H9 (cell line): Measurements from ENCODE around the gene SOBP. TPM values are rescaled to one million over a fixed set of nuclear protein-coding genes. Genes with fewer than 3 reads are reported as not detected.

Experiments used
- DNase-seq: peaks from one replicate; pipeline ENCODE4 v3.0.0-alpha.2; 2017
- H2AFZ ChIP-seq: one replicate; pipeline ENCODE4 v1.6.1; 2013; ENCODE audit warnings: mild to moderate bottlenecking, low read length, control low read depth, moderate library complexity
- H2AK5ac ChIP-seq: 2 replicates; pipeline ENCODE4 v1.6.1; 2013; ENCODE audit warnings: low read length, control low read depth, mixed read lengths; ENCODE audit not compliant: insufficient read length
- H2BK120ac ChIP-seq: one replicate; pipeline ENCODE4 v1.6.1; 2013; ENCODE audit warnings: low read depth, mild to moderate bottlenecking, low read length, control low read depth, inconsistent platforms; ENCODE audit not compliant: poor library complexity, severe bottlenecking
- H2BK12ac ChIP-seq: 2 replicates; pipeline ENCODE4 v1.6.1; 2013; ENCODE audit warnings: low read length, control low read depth, mixed read lengths, low read depth; ENCODE audit not compliant: insufficient read length
- H2BK15ac ChIP-seq: 2 replicates; pipeline ENCODE4 v1.6.1; 2013; ENCODE audit warnings: low read depth, low read length, control low read depth
- H2BK20ac ChIP-seq: one replicate; pipeline ENCODE4 v1.6.1; 2013; ENCODE audit warnings: low read depth, mild to moderate bottlenecking, low read length, control low read depth, inconsistent platforms; ENCODE audit not compliant: poor library complexity, severe bottlenecking
- H2BK5ac ChIP-seq: 2 replicates; pipeline ENCODE4 v1.6.1; 2013; ENCODE audit warnings: low read length, control low read depth, mixed read lengths; ENCODE audit not compliant: insufficient read length
- H3K14ac ChIP-seq: 2 replicates; pipeline ENCODE4 v1.6.1; 2013; ENCODE audit warnings: low read length, control low read depth; ENCODE audit not compliant: insufficient read depth
- H3K18ac ChIP-seq: 2 replicates; pipeline ENCODE4 v1.6.1; 2013; ENCODE audit warnings: low read depth, mild to moderate bottlenecking, mixed read lengths, low read length, control low read depth; ENCODE audit not compliant: insufficient read length
- H3K23ac ChIP-seq: 2 replicates; pipeline ENCODE4 v1.6.1; 2013; ENCODE audit warnings: low read length, control low read depth, mixed read lengths, low read depth; ENCODE audit not compliant: insufficient read length
- H3K23me2 ChIP-seq: 2 replicates; pipeline ENCODE4 v1.6.1; 2013; ENCODE audit warnings: low read depth, mild to moderate bottlenecking, mixed read lengths, low read length, control low read depth; ENCODE audit not compliant: insufficient read length, poor library complexity, severe bottlenecking
- H3K27ac ChIP-seq: 2 replicates; pipeline ENCODE4 v1.5.1; 2013; ENCODE audit warnings: low read length, control low read depth, mixed read lengths, low read depth; ENCODE audit not compliant: insufficient read length
- H3K27me3 ChIP-seq: 2 replicates; pipeline ENCODE4 v1.6.1; 2013; ENCODE audit warnings: low read length, control low read depth, inconsistent platforms; ENCODE audit not compliant: insufficient read depth
- H3K4ac ChIP-seq: 2 replicates; pipeline ENCODE4 v1.6.1; 2013; ENCODE audit warnings: low read depth, mild to moderate bottlenecking, control low read depth, inconsistent platforms, low read length, moderate library complexity
- H3K4me1 ChIP-seq: 2 replicates; pipeline ENCODE4 v1.6.1; 2013; ENCODE audit warnings: low read length, control low read depth, inconsistent platforms; ENCODE audit not compliant: insufficient read depth
- H3K4me2 ChIP-seq: 2 replicates; pipeline ENCODE4 v1.6.1; 2013; ENCODE audit warnings: low read length, control low read depth, mixed read lengths; ENCODE audit not compliant: insufficient read length, insufficient read depth
- H3K56ac ChIP-seq: 2 replicates; pipeline ENCODE4 v1.6.1; 2013; ENCODE audit warnings: low read depth, mild to moderate bottlenecking, mixed read lengths, low read length, control low read depth; ENCODE audit not compliant: insufficient read length
- H3K79me1 ChIP-seq: 2 replicates; pipeline ENCODE4 v1.6.1; 2013; ENCODE audit warnings: low read depth, mild to moderate bottlenecking, moderate library complexity, low read length, control low read depth, inconsistent platforms; ENCODE audit not compliant: insufficient read depth, poor library complexity, severe bottlenecking
- H3K79me2 ChIP-seq: 2 replicates; pipeline ENCODE4 v1.6.1; 2013; ENCODE audit warnings: low read length, control low read depth, inconsistent platforms; ENCODE audit not compliant: insufficient read depth
- H3K9ac ChIP-seq: 2 replicates; pipeline ENCODE4 v1.6.1; 2013; ENCODE audit warnings: low read length, control low read depth, mixed read lengths; ENCODE audit not compliant: insufficient read length; ENCODE audit errors: extremely low read depth
- H3K9me3 ChIP-seq: one replicate; pipeline ENCODE4 v1.6.1; 2013; ENCODE audit warnings: low read depth, low read length, inconsistent platforms; ENCODE audit not compliant: control insufficient read depth
- H3T11ph ChIP-seq: one replicate; pipeline ENCODE4 v1.6.1; 2013; ENCODE audit warnings: mild to moderate bottlenecking, low read length, control low read depth, inconsistent platforms
- H4K20me1 ChIP-seq: one replicate; pipeline ENCODE4 v1.6.1; 2013; ENCODE audit not compliant: control insufficient read depth, insufficient read length, insufficient read depth
- H4K5ac ChIP-seq: 2 replicates; pipeline ENCODE4 v1.6.1; 2013; ENCODE audit warnings: low read depth, mild to moderate bottlenecking, mixed read lengths, low read length, control low read depth; ENCODE audit not compliant: insufficient read length
- H4K8ac ChIP-seq: replicated peaks from 2 replicates; pipeline ENCODE4 v1.6.1; 2013; ENCODE audit warnings: low read length, control low read depth, mixed read lengths, low read depth; ENCODE audit not compliant: insufficient read length
- H4K91ac ChIP-seq: 2 replicates; pipeline ENCODE4 v1.6.1; 2013; ENCODE audit warnings: low read depth, mild to moderate bottlenecking, moderate library complexity, mixed read lengths, low read length, control low read depth; ENCODE audit not compliant: insufficient read length
- H3K27ac Mint-ChIP-seq, 3 experiments: 2 replicates in 2 of 3; 3 replicates in 1 of 3; pipeline ENCODE4 v1.8.0; 2020 to 2021; ENCODE audit warnings: mixed read lengths in 3 of 3, mild to moderate bottlenecking in 1 of 3, moderate library complexity in 1 of 3
- H3K27me3 Mint-ChIP-seq: 2 replicates; pipeline ENCODE4 v1.8.0; 2021; ENCODE audit warnings: low read depth, mild to moderate bottlenecking, moderate library complexity, mixed read lengths
- H3K36me3 Mint-ChIP-seq, 3 experiments: 2 replicates in 2 of 3; 3 replicates in 1 of 3; pipeline ENCODE4 v1.8.0; 2020 to 2021; ENCODE audit warnings: low read depth in 3 of 3, mixed read lengths in 3 of 3; ENCODE audit not compliant: insufficient read depth in 1 of 3
- H3K4me1 Mint-ChIP-seq, 2 experiments: 2 replicates each; pipeline ENCODE4 v1.8.0; 2020; ENCODE audit warnings: mixed read lengths in 2 of 2
- H3K4me3 Mint-ChIP-seq, 2 experiments: 2 replicates in 1 of 2; 3 replicates in 1 of 2; pipeline ENCODE4 v1.8.0; 2020 to 2021; ENCODE audit warnings: mild to moderate bottlenecking in 2 of 2, mixed read lengths in 2 of 2, moderate library complexity in 1 of 2
- H3K9me3 Mint-ChIP-seq, 2 experiments: 2 replicates in 1 of 2; 3 replicates in 1 of 2; pipeline ENCODE4 v1.8.0; 2020; ENCODE audit warnings: mild to moderate bottlenecking in 2 of 2, mixed read lengths in 2 of 2, moderate library complexity in 1 of 2
- WGBS: extraction: QIAGEN DNeasy Blood & Tissue Kit; methylation state at CpG from one replicate; pipeline ENCODE4 v1.1.7; 2013; ENCODE audit warnings: missing lambda C conversion rate, low lambda C conversion rate, mixed read lengths; ENCODE audit not compliant: insufficient read length; ENCODE audit errors: extremely low coverage; 5-methylcytosine and 5-hydroxymethylcytosine counted together
- total RNA-seq: library from RNA; stranded (reverse); gene quantifications from 2 replicates; pipeline ENCODE4 v1.2.1, GENCODE V29; 2021
- TF ChIP-seq, protein P1 (sequence below): fragments of 200-600 bp; sonication (generic); conservative IDR thresholded peaks from 3 replicates; pipeline ENCODE4 v1.8.0; 2021; ENCODE audit warnings: antibody characterized with exemption, mild to moderate bottlenecking

SOBP gene
- total RNA-seq, 1 experiment from 2014 or later = 4.3 TPM

DNA sequence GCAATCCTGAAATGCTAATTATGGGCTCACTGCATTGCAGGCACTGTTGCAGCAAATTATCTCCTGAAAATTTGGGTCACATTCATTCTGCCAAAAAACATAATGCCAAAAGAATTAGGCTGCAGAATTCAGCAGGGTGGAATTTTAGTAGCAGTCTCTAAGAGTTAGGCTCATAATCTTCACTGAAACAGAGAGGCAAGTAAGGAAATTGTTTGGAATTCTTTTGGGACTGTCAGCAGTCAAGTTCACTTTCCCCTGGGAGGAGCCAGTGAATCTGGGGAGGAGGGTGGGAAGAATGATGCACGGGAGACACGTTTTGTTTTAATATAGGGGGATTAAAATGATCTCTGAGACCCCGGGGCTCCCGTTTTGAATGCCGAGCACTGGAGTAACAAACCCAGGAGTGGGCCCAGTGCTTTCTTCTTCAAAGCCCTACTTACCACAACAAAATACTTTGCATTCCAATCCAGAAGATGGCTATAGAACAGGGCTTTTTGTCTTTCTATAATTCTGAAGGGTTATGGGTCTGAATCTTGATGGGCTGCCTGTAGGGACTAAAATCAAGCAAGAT, 44.7 kb downstream of the SOBP start:
- no peak overlapping the region for H2BK15ac ChIP-seq
- H2BK5ac ChIP-seq = no peak overlapping the region
- H3K27me3 ChIP-seq = no peaks in the 10 kb centered on the region
- no peaks in the 10 kb centered on the region for H3K23me2 ChIP-seq
- H3T11ph ChIP-seq = no peak overlapping the region
- Mint-ChIP-seq H3K9me3 (no peaks in the 10 kb centered on the region), H3K4me1 (peaks cover 53 to 65% of the 10 kb centered on the region in 2 experiments), H3K4me3 (peak overlapping the region in 1 of 2 experiments; percentile 46; a peak in 1 of 5 replicates), H3K27me3 (no peaks in the 10 kb centered on the region), H3K36me3 (no peaks in the 10 kb centered on the region), H3K27ac (peak overlapping the region in 2 of 3 experiments; percentile 22 to 69; a peak in 3 of 7 replicates)
- H3K4ac ChIP-seq = no peak overlapping the region
- peak overlapping the region; percentile 34 for H3K4me2 ChIP-seq
- no peak overlapping the region for H2AFZ ChIP-seq
- H4K8ac ChIP-seq = no peak overlapping the region
- no peaks in the 10 kb centered on the region for H4K20me1 ChIP-seq
- no peak overlapping the region for H3K27ac ChIP-seq
- no peak overlapping the region for H4K91ac ChIP-seq
- no peak overlapping the region for H2BK12ac ChIP-seq
- WGBS = no CpG with 5 or more reads among the region's 5 CpGs
- no peak overlapping the region for H4K5ac ChIP-seq
- no peaks in the 10 kb centered on the region for H3K9me3 ChIP-seq
- H2BK120ac ChIP-seq = no peak overlapping the region
- no peak overlapping the region for H3K9ac ChIP-seq
- no peak overlapping the region for H3K14ac ChIP-seq
- no peak overlapping the region for H3K56ac ChIP-seq
- H3K79me2 ChIP-seq = no peaks in the 10 kb centered on the region
- no peak overlapping the region for H2AK5ac ChIP-seq
- no peaks in the 10 kb centered on the region for H3K79me1 ChIP-seq
- DNase-seq = no peak
- no peak overlapping the region for H3K23ac ChIP-seq
- no peak overlapping the region for H3K18ac ChIP-seq
- peaks cover 20% of the 10 kb centered on the region for H3K4me1 ChIP-seq
- TF ChIP-seq, protein P1, sequence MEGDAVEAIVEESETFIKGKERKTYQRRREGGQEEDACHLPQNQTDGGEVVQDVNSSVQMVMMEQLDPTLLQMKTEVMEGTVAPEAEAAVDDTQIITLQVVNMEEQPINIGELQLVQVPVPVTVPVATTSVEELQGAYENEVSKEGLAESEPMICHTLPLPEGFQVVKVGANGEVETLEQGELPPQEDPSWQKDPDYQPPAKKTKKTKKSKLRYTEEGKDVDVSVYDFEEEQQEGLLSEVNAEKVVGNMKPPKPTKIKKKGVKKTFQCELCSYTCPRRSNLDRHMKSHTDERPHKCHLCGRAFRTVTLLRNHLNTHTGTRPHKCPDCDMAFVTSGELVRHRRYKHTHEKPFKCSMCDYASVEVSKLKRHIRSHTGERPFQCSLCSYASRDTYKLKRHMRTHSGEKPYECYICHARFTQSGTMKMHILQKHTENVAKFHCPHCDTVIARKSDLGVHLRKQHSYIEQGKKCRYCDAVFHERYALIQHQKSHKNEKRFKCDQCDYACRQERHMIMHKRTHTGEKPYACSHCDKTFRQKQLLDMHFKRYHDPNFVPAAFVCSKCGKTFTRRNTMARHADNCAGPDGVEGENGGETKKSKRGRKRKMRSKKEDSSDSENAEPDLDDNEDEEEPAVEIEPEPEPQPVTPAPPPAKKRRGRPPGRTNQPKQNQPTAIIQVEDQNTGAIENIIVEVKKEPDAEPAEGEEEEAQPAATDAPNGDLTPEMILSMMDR = no peak
- H2BK20ac ChIP-seq = no peak overlapping the region
